ENCODE results near the gene GAD2. TPM values are rescaled to one million over a fixed set of nuclear protein-coding genes. Genes with fewer than 3 reads are reported as not detected.

Gene GAD2
- total RNA-seq, 2 experiments from 2014 or later: not detected

- H3K27ac Mint-ChIP-seq: no peak overlapping the region
- no peaks in the 10 kb centered on the region for H3K9me3 Mint-ChIP-seq (ENCODE audit: insufficient read depth)
- no peak overlapping the region for H3K4me3 Mint-ChIP-seq
- ChIA-PET POLR2A (no interaction called here), CTCF (no interaction called here)
- H3K4me1 Mint-ChIP-seq (ENCODE audit: low read depth): peaks cover 30% of the 10 kb centered on the region
- no peak for ATAC-seq
- H3K36me3 Mint-ChIP-seq (ENCODE audit: low read depth): peaks cover 6% of the 10 kb centered on the region
- DNase-seq: no peak
- H3K27me3 Mint-ChIP-seq (ENCODE audit: low read depth): peaks cover 62% of the 10 kb centered on the region
These were observed 3.3 kb upstream of the GAD2 start for GRCh38 chr10:26213157-26213800.

- ChIA-PET POLR2A (no interaction called here), CTCF (no interaction called here)
- Mint-ChIP-seq H3K27me3 (ENCODE audit: low read depth) (peaks cover 69% of the 10 kb centered on the region), H3K27ac (no peak overlapping the region), H3K9me3 (ENCODE audit: insufficient read depth) (no peaks in the 10 kb centered on the region), H3K4me3 (no peak overlapping the region), H3K4me1 (ENCODE audit: low read depth) (peaks cover 35% of the 10 kb centered on the region), H3K36me3 (ENCODE audit: low read depth) (peaks cover 6% of the 10 kb centered on the region)
- ATAC-seq (no peak), DNase-seq (no peak)
These were observed 2.6 kb upstream of the GAD2 start for GRCh38 chr10:26214004-26214403.

DNA sequence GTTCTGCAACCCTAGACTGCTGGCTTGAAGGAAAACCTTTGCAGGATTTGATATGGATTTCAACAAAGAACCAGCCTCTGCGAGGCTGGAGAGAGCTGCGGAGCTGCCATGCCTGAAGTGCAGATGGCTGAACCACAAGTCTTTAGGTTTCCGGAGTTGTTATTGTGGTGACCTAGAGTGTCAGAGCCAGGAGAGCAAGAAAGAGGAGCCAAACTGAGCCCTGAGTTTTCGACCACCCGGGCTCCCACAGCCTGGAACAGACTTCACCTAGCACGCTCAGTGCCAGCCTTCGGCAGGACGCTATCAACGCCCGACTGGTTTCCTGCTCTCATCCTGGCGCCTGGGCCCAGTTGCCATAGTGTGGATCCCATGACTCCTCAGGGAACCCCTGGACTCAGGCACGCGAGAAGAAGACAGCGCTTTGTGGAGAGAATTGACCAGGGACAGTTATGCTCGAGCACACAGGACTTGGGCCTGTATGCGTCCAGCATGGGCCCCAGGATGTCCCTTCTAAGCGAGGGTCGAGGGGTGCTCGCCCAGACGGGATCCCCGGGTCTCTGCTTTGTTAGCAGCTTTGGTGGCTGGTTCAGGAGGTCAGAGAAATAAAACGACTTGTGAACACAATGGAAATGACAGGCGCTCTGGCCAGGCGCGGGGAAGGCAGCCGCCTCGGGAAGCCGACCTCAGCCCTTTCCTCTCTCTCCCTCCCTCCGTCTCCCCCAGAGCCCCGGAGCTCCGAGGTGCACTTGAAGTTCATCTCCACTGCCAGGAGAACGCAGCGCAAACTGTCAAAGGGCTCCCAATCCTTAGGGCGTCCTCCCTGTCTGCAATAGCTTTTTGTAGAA, 1.8 kb upstream of the GAD2 start:
- Mint-ChIP-seq H3K9me3 (ENCODE audit: insufficient read depth) (no peaks in the 10 kb centered on the region), H3K4me3 (peak overlapping the region; percentile 32), H3K27me3 (ENCODE audit: low read depth) (peaks cover 75% of the 10 kb centered on the region), H3K27ac (no peak overlapping the region), H3K4me1 (ENCODE audit: low read depth) (peaks cover 35% of the 10 kb centered on the region), H3K36me3 (ENCODE audit: low read depth) (peaks cover 6% of the 10 kb centered on the region)
- no peak for DNase-seq
- ATAC-seq: no peak
- ChIA-PET POLR2A (no interaction called here), CTCF (no interaction called here)

- no peaks in the 10 kb centered on the region for H3K9me3 Mint-ChIP-seq (ENCODE audit: insufficient read depth)
- peaks cover 6% of the 10 kb centered on the region for H3K36me3 Mint-ChIP-seq (ENCODE audit: low read depth)
- H3K27me3 Mint-ChIP-seq (ENCODE audit: low read depth): peaks cover 82% of the 10 kb centered on the region
- CTCF ChIA-PET: no interaction called here
- POLR2A ChIA-PET: no interaction called here
- H3K4me3 Mint-ChIP-seq: peak overlapping the region; percentile 32
- DNase-seq: no peak
- no peak for ATAC-seq
- H3K27ac Mint-ChIP-seq: no peak overlapping the region
- peaks cover 35% of the 10 kb centered on the region for H3K4me1 Mint-ChIP-seq (ENCODE audit: low read depth)
These were observed 1.1 kb upstream of the GAD2 start for GRCh38 chr10:26215396-26215934.

DNA sequence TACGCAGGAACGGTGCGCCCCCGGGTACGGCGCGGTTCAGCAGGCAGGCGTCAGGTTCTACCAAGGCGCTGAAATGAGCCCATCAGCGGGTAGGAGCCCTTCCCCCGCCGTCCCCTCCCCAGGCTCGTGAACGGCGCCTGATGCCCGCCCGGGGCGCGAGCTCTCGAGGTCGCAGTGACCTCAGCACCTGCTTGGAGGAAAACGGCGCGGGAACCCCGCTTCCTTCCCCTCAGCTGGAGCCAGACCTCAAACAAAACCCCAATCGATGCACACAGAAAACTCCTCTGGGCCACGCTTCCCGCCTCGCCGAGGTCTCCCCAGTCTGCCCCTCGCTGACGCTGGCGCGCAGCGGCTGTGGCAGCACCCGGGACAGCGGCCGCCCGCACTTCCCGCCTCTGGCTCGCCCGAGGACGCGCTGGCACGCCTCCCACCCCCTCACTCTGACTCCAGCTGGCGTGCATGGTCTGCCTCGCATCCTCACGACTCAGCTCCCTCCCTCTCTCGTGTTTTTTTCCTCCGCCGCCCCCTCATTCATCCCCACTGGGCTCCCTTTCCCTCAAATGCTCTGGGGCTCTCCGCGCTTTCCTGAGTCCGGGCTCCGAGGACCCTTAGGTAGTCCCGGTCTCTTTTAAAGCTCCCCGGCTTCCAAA, 514 bp upstream of the GAD2 start:
- peak overlapping the region; percentile 32 for H3K4me3 Mint-ChIP-seq
- CTCF ChIA-PET: no interaction called here
- H3K9me3 Mint-ChIP-seq (ENCODE audit: insufficient read depth): no peaks in the 10 kb centered on the region
- no peak overlapping the region for H3K27ac Mint-ChIP-seq
- peaks cover 88% of the 10 kb centered on the region for H3K27me3 Mint-ChIP-seq (ENCODE audit: low read depth)
- H3K36me3 Mint-ChIP-seq (ENCODE audit: low read depth): peaks cover 6% of the 10 kb centered on the region
- POLR2A ChIA-PET: no interaction called here
- peaks cover 35% of the 10 kb centered on the region for H3K4me1 Mint-ChIP-seq (ENCODE audit: low read depth)
- DNase-seq (peak; percentile 36), ATAC-seq (peak; percentile 59)

DNA sequence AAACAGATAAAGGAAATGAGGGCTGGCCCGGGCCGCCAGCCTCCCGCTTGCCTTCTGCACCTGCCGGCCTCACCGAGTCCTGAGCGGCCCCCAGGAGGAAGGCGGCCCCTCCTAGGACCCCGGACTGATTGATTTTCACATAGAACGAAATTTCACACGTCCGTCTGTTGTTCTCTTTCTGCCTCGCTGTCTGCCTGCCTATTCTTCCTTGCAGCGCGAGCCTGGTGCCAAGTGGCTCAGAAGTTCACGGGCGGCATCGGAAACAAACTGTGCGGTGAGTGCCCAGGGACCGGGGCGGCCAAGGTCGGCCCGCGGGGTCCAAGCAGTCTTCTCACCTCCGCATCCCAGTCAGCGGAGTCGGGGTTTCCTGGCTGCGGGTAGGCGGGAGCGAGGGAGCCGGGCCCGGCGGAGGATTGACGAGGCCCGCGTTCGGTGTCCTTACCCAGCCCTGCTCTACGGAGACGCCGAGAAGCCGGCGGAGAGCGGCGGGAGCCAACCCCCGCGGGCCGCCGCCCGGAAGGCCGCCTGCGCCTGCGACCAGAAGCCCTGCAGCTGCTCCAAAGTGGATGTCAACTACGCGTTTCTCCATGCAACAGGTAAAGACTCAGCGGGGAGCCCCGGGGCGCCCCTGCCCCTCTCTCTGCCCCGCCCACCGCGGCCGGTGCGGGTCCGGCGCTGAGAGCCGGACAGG, 967 bp downstream of the GAD2 start:
- peak; percentile 46 for ATAC-seq
- Mint-ChIP-seq H3K4me3 (no peak overlapping the region), H3K27ac (peak overlapping the region; percentile 43), H3K27me3 (ENCODE audit: low read depth) (peaks cover 92% of the 10 kb centered on the region), H3K9me3 (ENCODE audit: insufficient read depth) (no peaks in the 10 kb centered on the region), H3K4me1 (ENCODE audit: low read depth) (peaks cover 35% of the 10 kb centered on the region), H3K36me3 (ENCODE audit: low read depth) (peaks cover 6% of the 10 kb centered on the region)
- ChIA-PET CTCF (no interaction called here), POLR2A (no interaction called here)
- no peak for DNase-seq

DNA sequence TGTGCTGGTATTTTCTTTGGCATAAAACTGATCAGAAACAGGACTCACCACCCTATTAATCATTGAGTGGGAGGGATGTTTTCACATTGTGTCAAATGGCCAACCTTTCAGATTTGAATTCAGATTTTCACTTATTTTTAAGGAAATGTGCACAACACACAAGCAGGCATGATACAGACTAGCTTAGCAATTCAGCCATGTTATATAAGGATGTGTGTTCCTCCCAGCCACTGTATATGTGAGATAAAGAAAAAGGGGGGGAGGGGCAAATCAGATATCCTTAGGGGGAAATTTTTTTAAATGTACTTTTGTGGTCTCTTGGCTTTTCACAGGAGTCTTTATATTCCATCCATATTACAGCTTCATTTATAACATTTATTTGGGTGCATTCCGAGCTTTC, 3.1 kb downstream of the GAD2 start:
- Mint-ChIP-seq H3K36me3 (ENCODE audit: low read depth) (peaks cover 6% of the 10 kb centered on the region), H3K4me1 (ENCODE audit: low read depth) (peaks cover 31% of the 10 kb centered on the region), H3K27me3 (ENCODE audit: low read depth) (peaks cover 86% of the 10 kb centered on the region), H3K4me3 (no peak overlapping the region), H3K9me3 (ENCODE audit: insufficient read depth) (no peaks in the 10 kb centered on the region), H3K27ac (no peak overlapping the region)
- DNase-seq (no peak), ATAC-seq (no peak)
- ChIA-PET POLR2A (no interaction called here), CTCF (interaction anchor here (1.3 kb wide), 1 partner anchor 344 kb away, joined by 4 read pairs; no protein-coding TSS in a partner anchor)

- H3K4me1 Mint-ChIP-seq (ENCODE audit: low read depth): peaks cover 20% of the 10 kb centered on the region
- peaks cover 79% of the 10 kb centered on the region for H3K27me3 Mint-ChIP-seq (ENCODE audit: low read depth)
- ATAC-seq (no peak), DNase-seq (no peak)
- H3K27ac Mint-ChIP-seq: no peak overlapping the region
- H3K4me3 Mint-ChIP-seq: no peak overlapping the region
- POLR2A ChIA-PET: no interaction called here
- peaks cover 3% of the 10 kb centered on the region for H3K36me3 Mint-ChIP-seq (ENCODE audit: low read depth)
- H3K9me3 Mint-ChIP-seq (ENCODE audit: insufficient read depth): no peaks in the 10 kb centered on the region
- CTCF ChIA-PET: no interaction called here
These were observed 4.3 kb downstream of the GAD2 start for GRCh38 chr10:26220901-26221300.

DNA sequence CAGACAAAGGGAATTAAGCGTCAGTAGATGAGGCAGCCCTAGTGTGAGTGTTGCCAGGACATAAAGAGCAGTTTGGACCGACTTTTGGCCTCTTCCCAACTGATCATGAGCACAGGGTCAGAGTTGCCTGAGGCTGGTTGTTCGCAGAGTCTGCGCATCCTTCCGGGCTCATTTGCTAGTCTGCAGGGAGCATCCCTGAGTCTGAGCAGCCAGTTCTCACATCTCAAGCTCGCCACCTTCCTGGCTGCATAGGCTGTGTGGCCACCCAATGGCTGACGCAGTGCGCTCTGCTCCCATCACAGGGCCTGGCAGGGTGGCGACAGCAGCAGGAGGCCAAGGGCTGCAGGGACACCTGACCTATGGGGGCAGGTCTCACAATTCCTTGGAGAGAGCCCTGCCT, 5.0 kb downstream of the GAD2 start:
- ChIA-PET CTCF (no interaction called here), POLR2A (no interaction called here)
- Mint-ChIP-seq H3K4me3 (no peak overlapping the region), H3K27me3 (ENCODE audit: low read depth) (peaks cover 76% of the 10 kb centered on the region), H3K27ac (no peak overlapping the region), H3K36me3 (ENCODE audit: low read depth) (peaks cover 2% of the 10 kb centered on the region), H3K9me3 (ENCODE audit: insufficient read depth) (no peaks in the 10 kb centered on the region), H3K4me1 (ENCODE audit: low read depth) (peaks cover 15% of the 10 kb centered on the region)
- ATAC-seq: no peak
- no peak for DNase-seq

- no peaks in the 10 kb centered on the region for H3K9me3 Mint-ChIP-seq (ENCODE audit: insufficient read depth)
- H3K27me3 Mint-ChIP-seq (ENCODE audit: low read depth): peaks cover 69% of the 10 kb centered on the region
- H3K27ac Mint-ChIP-seq: no peak overlapping the region
- ATAC-seq (no peak), DNase-seq (no peak)
- ChIA-PET CTCF (no interaction called here), POLR2A (no interaction called here)
- no peaks in the 10 kb centered on the region for H3K36me3 Mint-ChIP-seq (ENCODE audit: low read depth)
- H3K4me3 Mint-ChIP-seq: no peak overlapping the region
- peaks cover 7% of the 10 kb centered on the region for H3K4me1 Mint-ChIP-seq (ENCODE audit: low read depth)
These were observed 6.0 kb downstream of the GAD2 start for GRCh38 chr10:26222563-26222962.

DNA sequence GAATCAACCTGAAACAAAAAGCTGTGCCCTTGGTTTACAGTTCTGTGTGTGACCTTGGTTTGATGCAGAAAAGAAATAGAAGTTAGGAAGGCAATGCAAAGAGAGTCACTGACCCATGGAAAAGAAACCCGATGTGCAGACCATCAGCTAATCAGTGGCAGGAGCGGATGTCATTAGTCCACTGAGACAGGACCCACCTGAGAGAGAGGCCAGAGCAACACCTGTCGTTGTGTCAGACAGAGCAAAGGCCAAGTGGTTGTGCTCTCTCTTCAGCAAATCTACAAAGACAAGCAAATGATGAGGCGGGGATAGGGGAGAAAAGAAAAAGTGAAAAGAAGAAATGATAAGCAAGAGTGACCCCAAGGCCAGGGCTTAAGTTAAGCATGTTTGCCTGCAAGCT, 8.7 kb downstream of the GAD2 start:
- no peaks in the 10 kb centered on the region for H3K36me3 Mint-ChIP-seq (ENCODE audit: low read depth)
- H3K27ac Mint-ChIP-seq: no peak overlapping the region
- no peaks in the 10 kb centered on the region for H3K9me3 Mint-ChIP-seq (ENCODE audit: insufficient read depth)
- ATAC-seq: no peak
- H3K27me3 Mint-ChIP-seq (ENCODE audit: low read depth): peaks cover 53% of the 10 kb centered on the region
- no peak for DNase-seq
- no peaks in the 10 kb centered on the region for H3K4me1 Mint-ChIP-seq (ENCODE audit: low read depth)
- CTCF ChIA-PET: no interaction called here
- POLR2A ChIA-PET: no interaction called here
- H3K4me3 Mint-ChIP-seq: no peak overlapping the region

DNA sequence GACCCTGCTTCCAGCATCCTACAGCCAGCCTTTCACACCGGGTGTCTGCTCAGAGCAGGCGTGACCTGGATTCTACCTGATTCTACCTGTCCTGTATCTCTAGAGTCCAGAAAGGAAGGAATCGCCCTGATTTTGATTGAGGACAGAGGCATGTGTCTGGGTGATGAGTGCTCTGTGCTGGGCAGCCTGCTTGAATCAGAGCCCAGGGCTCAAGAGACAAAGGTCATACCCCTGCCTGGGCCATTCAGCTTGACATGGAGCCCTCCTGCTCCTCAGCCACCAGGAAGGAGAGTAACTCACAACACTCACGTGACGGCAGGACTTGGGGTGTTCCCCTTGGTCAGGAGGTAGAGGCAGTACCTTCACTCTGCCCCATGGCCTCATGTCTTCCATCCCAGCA, 11.2 kb downstream of the GAD2 start:
- CTCF ChIA-PET: no interaction called here
- Mint-ChIP-seq H3K9me3 (ENCODE audit: insufficient read depth) (no peaks in the 10 kb centered on the region), H3K27me3 (ENCODE audit: low read depth) (peaks cover 33% of the 10 kb centered on the region), H3K36me3 (ENCODE audit: low read depth) (no peaks in the 10 kb centered on the region), H3K4me3 (no peak overlapping the region), H3K4me1 (ENCODE audit: low read depth) (no peaks in the 10 kb centered on the region), H3K27ac (no peak overlapping the region)
- DNase-seq (no peak), ATAC-seq (no peak)
- POLR2A ChIA-PET: no interaction called here

Data from activated CD8-positive, alpha-beta T cell treated with anti-CD3 and anti-CD28 coated beads, Interleukin-2, amount 10 ng/mL, durations not matched to agents 7 days and 5 days (primary cell).